Activated CD4-positive, alpha-beta T cell treated with anti-CD3 and anti-CD28 coated beads, Interleukin-2, amount 50 U/mL, for 48 hours (primary cell): Measurements from ENCODE around the gene SOCS1.
A peak's percentile ranks its signal among the peaks of the same experiment; 100 is the strongest.

Experiments used
- DNase-seq, 2 experiments: peaks; one replicate each; pipeline ENCODE4 v3.0.0-alpha.2; 2020

The SOCS1 gene

DNA sequence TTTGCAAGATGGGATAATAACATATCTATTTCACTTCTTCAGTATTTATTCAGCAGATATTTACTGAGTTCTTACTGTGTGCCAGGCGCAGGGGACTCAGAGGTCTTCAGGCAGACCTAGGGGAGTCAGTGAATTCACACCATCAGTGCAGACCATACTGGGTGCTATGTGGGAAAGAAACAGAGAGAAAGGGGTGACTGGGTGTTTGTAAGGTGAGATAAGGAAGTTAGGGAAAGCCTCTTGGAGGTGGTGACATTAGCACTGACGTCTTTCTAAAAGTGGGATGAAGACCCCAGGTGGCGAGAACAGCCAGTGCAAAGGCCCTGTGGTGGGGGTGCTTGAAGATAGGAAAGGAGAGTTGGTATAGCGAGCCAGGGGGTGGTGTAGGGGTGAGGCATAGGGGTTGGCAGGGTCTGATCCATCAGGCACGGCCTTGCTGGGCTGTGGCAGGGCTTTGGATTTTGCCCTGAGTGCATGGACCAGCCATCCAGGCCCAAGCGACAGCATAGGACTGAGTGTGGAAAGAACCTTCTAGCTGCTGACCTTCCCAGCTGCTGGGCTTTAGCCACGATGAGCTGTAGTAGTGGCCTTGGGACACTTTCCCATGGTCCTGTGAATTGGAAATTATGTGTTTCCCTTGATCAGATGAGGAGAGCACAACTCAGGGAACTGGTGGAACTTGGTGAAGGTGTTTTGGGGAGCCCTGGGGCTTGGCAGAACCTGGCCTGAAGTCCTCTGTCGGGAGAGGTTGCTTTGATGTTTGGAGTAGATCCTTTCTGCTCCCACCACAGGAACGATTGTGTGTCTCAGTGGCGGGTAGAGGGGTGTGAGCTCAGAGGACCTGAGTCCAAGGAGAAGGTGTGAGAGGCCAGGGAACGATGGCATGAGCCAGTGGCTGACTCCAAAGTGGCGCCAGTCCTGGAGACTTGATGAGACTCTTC lies 3.9 kb upstream of the SOCS1 start:
- no peak for DNase-seq

DNA sequence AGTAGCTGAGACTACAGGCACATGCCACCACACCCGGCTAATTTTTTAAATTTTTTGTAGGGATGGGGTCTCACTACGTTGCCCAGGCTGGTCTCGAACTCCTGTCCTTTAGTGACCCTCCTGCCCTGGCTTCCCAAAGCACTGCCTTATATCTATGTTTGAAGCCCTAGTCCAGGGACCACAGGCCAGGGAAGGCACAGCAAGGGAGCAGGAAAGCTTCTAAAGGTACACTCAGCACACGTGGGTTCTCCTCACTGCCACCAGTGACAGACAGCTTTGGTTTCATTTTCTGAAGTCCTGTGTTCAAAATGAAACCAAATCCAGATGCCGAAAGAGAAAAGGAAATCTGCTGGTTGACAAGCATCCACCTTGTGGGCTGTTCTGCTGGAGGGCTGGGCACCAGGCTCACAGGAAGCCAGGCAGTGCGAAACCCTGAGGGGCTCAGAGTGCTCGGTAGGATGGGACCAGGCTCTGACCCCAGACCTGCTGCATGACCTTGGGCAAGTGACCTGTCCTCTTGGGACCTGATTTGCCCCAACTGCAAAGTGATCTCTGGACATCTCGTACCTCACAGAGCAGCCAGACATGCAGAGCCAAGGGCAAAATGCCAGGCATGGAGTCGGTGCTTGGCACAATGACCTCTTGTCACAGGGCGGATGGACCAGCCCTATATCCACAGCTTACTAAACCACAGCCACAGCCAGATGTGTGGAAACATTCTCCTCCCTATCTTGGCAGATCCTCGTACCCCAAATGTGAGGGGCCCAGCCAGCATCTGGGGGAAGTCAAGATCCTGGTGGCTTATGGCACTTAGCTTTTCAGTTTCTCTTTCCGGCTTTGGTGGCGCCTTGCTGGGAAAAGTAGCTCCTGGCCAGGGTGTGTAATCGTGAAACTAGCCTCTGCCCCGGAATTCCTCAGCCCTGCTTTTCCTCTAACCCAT lies 2.8 kb upstream of the SOCS1 start:
- peak in 1 of 2 experiments; percentile 56 for DNase-seq

GRCh38 chr16:11257131-11257938 lies 1.3 kb upstream of the SOCS1 start:
- DNase-seq: peak; percentile 72 to 78

- peak; percentile 73 to 79 for DNase-seq
These were observed 692 bp upstream of the SOCS1 start for GRCh38 chr16:11256661-11257130.

DNA sequence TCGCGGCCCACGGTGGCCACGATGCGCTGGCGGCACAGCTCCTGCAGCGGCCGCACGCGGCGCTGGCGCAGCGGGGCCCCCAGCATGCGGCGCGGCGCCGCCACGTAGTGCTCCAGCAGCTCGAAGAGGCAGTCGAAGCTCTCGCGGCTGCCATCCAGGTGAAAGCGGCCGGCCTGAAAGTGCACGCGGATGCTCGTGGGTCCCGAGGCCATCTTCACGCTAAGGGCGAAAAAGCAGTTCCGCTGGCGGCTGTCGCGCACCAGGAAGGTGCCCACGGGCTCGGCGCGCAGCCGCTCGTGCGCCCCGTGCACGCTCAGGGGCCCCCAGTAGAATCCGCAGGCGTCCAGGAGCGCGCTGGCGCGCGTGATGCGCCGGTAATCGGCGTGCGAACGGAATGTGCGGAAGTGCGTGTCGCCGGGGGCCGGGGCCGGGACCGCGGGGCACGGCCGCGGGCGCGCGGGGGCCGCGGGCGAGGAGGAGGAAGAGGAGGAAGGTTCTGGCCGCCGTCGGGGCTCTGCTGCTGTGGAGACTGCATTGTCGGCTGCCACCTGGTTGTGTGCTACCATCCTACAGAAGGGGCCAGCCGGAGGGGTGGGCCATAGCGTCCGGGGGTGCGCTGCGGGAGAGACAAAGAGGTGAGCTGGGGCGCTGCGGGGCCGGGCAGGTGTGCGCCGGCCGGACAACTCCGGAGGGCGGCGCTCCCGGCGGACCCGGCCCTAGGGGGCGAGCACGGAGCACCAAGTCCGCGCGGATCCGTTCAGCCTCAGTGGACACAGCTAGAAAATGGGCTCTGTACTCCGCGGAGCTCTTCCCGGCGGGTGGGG lies 879 bp downstream of the SOCS1 start:
- no peak for DNase-seq

DNA sequence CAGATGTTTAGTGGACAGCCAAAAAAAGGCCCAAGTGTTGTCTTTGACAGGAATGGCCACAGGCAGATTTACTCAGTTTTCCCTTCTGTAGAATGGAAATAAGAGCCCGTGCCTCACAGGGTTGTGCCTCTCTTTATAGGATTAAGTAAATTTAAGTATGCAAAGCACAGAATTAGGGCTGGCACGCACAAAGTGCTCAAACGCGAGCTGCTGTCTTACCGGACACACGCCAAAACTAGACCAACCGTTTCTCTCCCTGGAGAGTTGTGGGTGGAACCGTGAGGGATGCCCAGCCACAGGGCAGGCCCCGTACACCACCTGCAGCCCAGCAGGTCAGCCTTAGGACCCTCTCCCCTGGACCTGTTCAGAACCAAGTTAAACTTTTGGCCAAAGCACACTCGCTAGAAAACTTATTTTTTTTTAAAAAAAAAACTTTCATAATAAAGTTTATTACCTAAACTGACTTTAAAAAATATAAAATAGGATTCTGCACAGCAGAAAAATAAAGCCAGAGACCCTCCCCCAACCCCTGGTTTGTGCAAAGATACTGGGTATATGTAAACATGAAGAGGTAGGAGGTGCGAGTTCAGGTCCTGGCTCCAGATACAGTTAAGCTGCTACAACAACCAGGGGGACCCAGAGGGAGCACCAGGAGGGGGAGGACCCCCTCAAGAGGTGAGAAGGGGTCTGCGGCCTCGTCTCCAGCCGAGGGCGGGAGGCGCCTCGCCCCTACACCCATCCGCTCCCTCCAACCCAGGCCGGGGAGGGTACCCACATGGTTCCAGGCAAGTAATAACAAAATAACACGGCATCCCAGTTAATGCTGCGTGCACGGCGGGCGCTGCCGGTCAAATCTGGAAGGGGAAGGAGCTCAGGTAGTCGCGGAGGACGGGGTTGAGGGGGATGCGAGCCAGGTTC lies 1.8 kb downstream of the SOCS1 start:
- peak in 1 of 2 experiments; percentile 41 for DNase-seq

DNA sequence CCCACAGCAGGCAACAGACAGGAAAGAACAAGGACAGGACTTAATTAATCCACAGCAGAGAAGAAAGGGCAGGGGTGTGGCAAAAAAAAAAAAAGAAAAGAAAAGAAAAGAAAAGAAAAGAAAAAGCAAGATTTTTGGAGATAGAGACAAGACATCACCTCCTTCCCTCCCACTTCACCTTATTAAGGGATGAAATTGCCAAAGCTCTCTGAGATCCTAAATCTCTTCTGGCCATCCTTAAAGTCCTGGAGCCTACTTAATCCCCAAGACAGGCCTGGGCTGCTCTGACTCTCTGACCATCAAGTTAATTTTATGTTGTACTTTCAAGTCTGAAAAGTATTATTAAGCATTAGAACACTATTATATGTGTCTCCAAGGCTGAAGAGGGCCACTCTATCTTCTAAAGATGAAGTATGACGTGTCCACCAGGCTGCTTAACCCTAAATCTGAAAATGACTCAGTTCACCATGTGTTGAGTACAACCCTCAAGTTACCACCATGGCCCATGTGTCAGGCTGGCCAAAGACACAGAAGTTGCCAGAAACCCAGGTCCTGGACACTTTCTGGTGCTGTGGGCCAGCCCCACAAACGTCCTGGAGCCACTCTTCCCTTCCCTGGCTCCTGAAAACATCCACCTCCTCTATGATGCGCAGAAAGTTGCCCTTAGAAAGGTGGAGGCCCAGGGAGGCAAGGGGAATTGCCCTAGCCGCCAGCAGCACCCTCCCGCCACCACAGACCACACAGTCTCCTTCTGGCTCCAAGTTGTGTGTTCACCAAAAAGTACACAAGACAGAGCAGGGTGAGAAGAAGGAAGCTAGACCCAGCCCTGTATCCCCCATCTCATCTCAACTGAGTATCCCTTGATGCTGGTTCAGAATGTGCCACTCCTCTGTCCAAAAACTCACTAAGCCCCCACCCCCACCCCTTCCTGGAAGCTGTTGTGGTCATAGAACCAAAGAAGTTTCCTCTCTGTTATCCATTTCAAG lies 2.7 kb downstream of the SOCS1 start:
- peak; percentile 65 to 68 for DNase-seq

DNA sequence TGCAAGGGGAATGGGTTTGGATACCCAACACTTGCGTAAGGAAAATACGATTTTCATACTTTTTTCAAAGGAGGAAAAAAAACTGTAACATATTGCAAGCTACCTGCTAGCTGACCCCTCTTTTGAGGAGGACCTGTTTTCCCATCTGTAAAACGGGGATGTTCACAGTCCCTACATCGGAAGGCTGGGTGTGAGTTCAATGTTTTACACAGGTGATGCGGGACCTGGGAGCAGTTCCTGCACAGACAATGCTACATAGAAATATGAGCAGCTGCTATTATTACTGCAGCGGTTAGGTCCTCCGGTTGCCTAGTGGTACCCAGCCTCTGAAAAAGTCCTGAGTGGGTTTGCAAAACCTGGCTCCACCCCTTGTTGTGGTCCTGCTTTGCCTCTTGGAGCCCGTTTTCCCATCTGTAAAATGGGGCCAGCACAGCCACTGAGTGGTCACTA lies 3.5 kb downstream of the SOCS1 start:
- DNase-seq: peak in 1 of 2 experiments; percentile 63

- peak; percentile 88 to 90 for DNase-seq
These were observed 4.2 kb downstream of the SOCS1 start for GRCh38 chr16:11251525-11252481.

- DNase-seq: peak in 1 of 2 experiments; percentile 42
These were observed 5.0 kb downstream of the SOCS1 start for GRCh38 chr16:11250786-11251524.

DNA sequence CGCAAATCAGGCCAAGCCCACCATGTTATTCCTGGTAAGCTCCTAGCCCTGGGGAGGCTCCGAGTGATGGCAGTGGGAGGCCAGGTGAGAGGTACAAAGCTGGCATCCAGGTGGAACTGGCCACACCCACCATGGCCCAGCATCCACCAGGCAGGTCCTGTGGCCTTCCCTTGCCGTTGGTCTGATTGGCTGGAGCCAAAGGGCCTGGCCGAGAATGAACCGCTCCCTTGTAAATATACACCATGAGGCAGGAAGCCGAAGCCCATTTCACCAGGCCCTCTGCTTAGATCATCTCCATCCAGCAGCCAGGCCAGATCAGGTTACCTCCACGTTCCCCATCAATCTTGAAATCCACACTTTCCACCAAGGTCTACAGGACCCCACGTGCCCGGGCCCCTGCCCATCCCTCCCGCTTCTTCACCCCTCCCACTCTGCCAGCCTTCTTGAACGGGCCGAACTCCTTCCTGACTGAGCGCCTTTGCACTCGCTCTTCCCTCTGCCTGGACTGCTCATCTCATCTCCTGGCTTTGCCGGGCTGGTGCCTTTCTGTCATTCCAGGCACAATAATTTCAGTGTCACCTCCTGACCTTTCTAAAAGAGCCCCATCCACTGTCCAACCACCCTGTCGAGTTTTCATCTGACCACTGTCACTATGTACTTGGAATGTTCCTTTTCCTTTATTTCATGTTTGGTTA lies 5.8 kb downstream of the SOCS1 start:
- peak; percentile 50 to 61 for DNase-seq

GRCh38 chr16:11249233-11250061 lies 6.6 kb downstream of the SOCS1 start:
- peak in 1 of 2 experiments; percentile 43 for DNase-seq

DNA sequence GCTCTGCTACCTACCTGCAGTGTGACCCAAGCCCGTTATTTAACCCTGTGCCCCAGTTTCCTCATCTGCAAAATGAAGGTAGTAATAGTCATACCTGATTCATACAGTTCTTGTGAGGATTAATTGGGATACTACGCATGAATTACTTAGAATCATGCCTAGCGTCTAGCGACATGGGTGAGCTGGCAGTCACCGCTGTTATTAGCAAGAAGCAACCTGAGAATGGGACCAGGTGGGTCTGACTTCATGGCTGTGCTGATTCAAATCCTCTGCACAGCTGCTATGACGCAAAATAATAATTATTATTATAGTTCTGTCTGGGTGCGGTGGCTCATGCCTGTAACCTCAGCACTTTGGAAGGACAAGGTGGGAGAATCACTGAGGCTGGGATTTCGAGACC lies 7.9 kb downstream of the SOCS1 start:
- DNase-seq: peak in 1 of 2 experiments; percentile 36

DNA sequence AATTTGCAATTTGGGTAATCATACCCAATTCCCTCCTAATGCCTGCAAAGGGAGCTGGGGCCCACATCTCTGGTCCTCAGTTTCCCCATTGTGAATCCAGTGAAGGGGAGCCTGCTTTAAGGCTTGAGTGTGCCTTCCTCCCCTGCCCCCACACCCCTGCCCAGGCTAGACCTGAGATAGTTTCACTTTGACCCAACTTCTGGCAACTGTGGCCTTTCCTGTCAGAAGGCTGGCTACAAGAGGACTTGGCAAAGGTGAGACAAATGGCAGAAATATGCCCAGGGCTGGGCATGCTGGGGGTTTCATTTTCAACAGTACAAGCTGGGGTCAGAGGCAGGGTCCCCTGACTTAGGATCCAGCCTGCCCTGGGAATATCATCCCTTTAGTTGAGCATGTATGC lies 10.0 kb downstream of the SOCS1 start:
- peak in 1 of 2 experiments; percentile 54 for DNase-seq

DNA sequence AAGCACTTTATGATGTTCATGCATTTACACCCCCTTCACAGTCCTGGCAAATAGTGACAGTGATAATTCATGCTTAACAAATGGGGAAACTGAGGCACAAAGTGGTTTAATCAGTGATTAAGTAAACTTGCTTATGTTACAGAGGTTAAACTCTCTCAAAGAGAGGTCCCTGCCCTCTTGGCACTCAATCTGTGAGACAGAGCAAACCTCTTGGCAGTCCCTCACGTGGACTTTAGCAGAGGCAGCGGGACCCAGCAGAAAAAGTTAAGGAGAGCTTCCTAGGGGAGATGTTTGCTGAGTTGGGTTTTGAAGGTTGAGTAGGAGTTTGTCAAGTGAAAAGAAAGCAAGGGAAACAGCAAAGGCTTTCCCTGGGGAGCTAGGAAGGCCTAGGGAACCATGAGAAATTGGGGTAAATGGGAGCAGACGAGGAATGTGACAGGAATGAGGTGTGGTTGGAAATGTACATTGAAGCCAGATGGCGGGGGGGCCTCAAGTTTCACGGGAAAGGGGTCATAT lies 10.7 kb downstream of the SOCS1 start:
- no peak for DNase-seq
